Measurements from ENCODE around the gene SPATA20. TPM values are rescaled to one million over a fixed set of nuclear protein-coding genes. Genes with fewer than 3 reads are reported as not detected.

The SPATA20 gene
- total RNA-seq, 1 donor from 2014 or later: 52.3 TPM

DNA sequence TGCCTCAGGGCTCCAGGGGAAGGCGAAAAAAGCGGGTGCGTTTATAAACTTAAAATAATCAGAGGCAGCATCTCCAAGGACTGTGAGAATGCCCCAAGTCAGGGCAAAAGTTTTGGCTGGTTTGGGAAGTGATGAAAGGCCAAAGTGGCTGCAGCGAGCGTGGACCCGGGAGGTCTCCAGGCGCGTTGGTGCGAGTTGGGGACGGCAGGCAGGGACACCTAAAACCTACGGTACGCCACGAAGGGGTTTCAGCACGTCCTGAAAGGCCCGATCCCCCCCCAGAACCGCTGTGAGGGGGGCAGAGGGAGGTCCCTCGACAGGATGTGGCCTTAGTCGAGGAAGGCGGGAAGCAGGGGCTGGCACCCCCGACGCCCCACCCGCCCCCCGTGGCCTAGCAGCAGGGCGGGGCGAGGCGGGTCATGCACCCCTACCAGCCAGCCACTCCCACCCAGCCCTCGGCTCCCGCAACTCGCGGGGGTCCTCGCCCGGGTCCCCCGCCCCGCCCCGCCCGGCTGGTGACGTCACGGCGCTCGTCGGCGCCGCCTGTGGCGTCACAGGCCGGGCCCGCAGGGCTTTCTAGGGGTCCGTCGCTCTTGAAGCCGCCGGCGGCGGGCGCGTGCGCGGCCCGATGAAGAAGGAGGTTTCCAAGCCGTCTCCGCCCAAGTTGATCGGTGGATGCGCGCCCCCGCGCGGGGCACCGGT lies 39.0 kb upstream of the SPATA20 start, which contains the start of gene MYCBPAP:
MYCBPAP (plus strand) TSS at position 569 of the 702 bp plus-strand sequence. CDS start 236 bp downstream, outside the sequence.
- H3K4me3 Mint-ChIP-seq: peak within 1 kb of the TSS; percentile 89
- DNase-seq: peak; percentile 77
- CTCF ChIA-PET: no interaction called here
- ATAC-seq (ENCODE audit: low read depth): peak; percentile 82
- peak within 1 kb of the TSS; percentile 86 for H3K27ac Mint-ChIP-seq
- no peaks in the 10 kb centered on the region for H3K36me3 Mint-ChIP-seq (ENCODE audit: low read depth)
- TF ChIP-seq, protein P1, sequence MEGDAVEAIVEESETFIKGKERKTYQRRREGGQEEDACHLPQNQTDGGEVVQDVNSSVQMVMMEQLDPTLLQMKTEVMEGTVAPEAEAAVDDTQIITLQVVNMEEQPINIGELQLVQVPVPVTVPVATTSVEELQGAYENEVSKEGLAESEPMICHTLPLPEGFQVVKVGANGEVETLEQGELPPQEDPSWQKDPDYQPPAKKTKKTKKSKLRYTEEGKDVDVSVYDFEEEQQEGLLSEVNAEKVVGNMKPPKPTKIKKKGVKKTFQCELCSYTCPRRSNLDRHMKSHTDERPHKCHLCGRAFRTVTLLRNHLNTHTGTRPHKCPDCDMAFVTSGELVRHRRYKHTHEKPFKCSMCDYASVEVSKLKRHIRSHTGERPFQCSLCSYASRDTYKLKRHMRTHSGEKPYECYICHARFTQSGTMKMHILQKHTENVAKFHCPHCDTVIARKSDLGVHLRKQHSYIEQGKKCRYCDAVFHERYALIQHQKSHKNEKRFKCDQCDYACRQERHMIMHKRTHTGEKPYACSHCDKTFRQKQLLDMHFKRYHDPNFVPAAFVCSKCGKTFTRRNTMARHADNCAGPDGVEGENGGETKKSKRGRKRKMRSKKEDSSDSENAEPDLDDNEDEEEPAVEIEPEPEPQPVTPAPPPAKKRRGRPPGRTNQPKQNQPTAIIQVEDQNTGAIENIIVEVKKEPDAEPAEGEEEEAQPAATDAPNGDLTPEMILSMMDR (IDR thresholded peaks at IDR 0.05): no peak
- no peaks in the 10 kb centered on the region for H3K27me3 Mint-ChIP-seq
- peaks cover 31% of the 10 kb centered on the region for H3K4me1 Mint-ChIP-seq
- no peaks in the 10 kb centered on the region for H3K9me3 Mint-ChIP-seq
- POLR2A ChIA-PET: interaction anchor here (1.2 kb wide), 1 partner anchor 211 kb away, joined by 4 read pairs; the partner anchor contains the start of gene LUC7L3
- intact Hi-C loops (cut with micrococcal nuclease): loop anchor here (1.0 kb wide), 4 partner anchors 30 to 199 kb away; partner anchors contain the start of genes ANKRD40, RSAD1 and XYLT2

- Mint-ChIP-seq H3K36me3 (ENCODE audit: low read depth) (no peaks in the 10 kb centered on the region), H3K27ac (peak overlapping the region; percentile 80), H3K27me3 (no peaks in the 10 kb centered on the region), H3K9me3 (no peaks in the 10 kb centered on the region), H3K4me1 (peaks cover 31% of the 10 kb centered on the region), H3K4me3 (peak overlapping the region; percentile 89)
- CTCF ChIA-PET: no interaction called here
- intact Hi-C loops (cut with micrococcal nuclease): loop anchor here (1.0 kb wide), 4 partner anchors 31 to 198 kb away; partner anchors contain the start of genes ANKRD40, RSAD1 and XYLT2
- no peak for DNase-seq
- no peak for ATAC-seq (ENCODE audit: low read depth)
- TF ChIP-seq, protein P1 (IDR thresholded peaks at IDR 0.05): no peak
- POLR2A ChIA-PET: no interaction called here
These were observed 38.2 kb upstream of the SPATA20 start for GRCh38 chr17:50508573-50509460.

- no peaks in the 10 kb centered on the region for H3K9me3 Mint-ChIP-seq
- DNase-seq: no peak
- POLR2A ChIA-PET: no interaction called here
- TF ChIP-seq, protein P1 (IDR thresholded peaks at IDR 0.05): no peak
- CTCF ChIA-PET: no interaction called here
- peaks cover 31% of the 10 kb centered on the region for H3K4me1 Mint-ChIP-seq
- no peaks in the 10 kb centered on the region for H3K36me3 Mint-ChIP-seq (ENCODE audit: low read depth)
- intact Hi-C loops (cut with micrococcal nuclease): no loop called here
- no peak overlapping the region for H3K27ac Mint-ChIP-seq
- no peaks in the 10 kb centered on the region for H3K27me3 Mint-ChIP-seq
- ATAC-seq (ENCODE audit: low read depth): peak; percentile 10
- H3K4me3 Mint-ChIP-seq: no peak overlapping the region
These were observed 35.9 kb upstream of the SPATA20 start for GRCh38 chr17:50511058-50511457.

DNA sequence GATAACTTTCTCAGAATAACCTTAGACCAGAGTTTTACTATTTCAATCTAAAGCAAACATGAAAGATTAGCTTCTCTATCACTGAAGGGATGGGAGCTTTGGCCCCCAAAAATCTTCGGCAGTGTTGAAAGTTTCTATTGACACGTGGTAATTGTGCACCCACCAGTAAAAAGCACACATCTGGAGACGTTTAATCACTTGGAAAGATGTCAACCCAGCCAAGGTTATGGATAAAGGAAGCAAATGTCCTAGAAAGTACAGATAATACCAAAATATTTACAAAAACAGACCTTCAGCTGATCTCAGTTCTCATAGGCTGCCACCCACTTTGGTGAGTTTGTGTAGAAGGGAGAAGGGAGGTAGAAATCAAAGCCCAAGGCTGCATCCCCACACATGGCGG lies 33.5 kb upstream of the SPATA20 start:
- TF ChIP-seq, protein P1 (IDR thresholded peaks at IDR 0.05): no peak
- intact Hi-C loops (cut with micrococcal nuclease): no loop called here
- H3K4me3 Mint-ChIP-seq: no peak overlapping the region
- no peaks in the 10 kb centered on the region for H3K9me3 Mint-ChIP-seq
- ChIA-PET CTCF (no interaction called here), POLR2A (no interaction called here)
- no peak for DNase-seq
- no peaks in the 10 kb centered on the region for H3K36me3 Mint-ChIP-seq (ENCODE audit: low read depth)
- no peak for ATAC-seq (ENCODE audit: low read depth)
- H3K4me1 Mint-ChIP-seq: peaks cover 25% of the 10 kb centered on the region
- no peaks in the 10 kb centered on the region for H3K27me3 Mint-ChIP-seq
- no peak overlapping the region for H3K27ac Mint-ChIP-seq

DNA sequence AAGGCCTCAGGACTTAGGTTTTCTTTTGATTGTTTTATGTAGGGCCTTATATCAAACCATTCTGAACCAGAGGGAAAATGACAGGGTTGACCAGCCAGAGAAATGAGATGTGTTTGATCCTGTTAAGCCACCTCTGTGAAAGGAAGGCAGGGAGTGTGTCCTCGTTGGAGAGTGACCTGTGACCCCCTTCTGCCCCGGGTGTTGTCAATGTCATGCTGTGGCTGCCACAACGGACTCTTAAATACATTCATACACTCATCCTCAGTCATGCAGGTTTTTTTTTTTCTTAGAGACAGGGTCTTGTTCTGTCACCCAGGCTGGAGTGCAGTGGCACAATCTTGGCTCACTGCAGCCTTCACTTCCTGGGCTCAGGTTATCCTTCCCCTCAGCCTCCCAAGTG lies 32.6 kb upstream of the SPATA20 start:
- ATAC-seq (ENCODE audit: low read depth): no peak
- H3K4me1 Mint-ChIP-seq: peaks cover 17% of the 10 kb centered on the region

More for the DNA sequence above, 32.6 kb upstream of the SPATA20 start:
- CTCF ChIA-PET: no interaction called here
- Mint-ChIP-seq H3K27me3 (no peaks in the 10 kb centered on the region), H3K36me3 (ENCODE audit: low read depth) (no peaks in the 10 kb centered on the region), H3K4me3 (no peak overlapping the region), H3K27ac (no peak overlapping the region), H3K9me3 (no peaks in the 10 kb centered on the region)
- POLR2A ChIA-PET: no interaction called here
- intact Hi-C loops (cut with micrococcal nuclease): no loop called here
- TF ChIP-seq, protein P1 (IDR thresholded peaks at IDR 0.05): no peak
- DNase-seq: no peak
